GM12801 (cell line): ENCODE measurements around the gene LLCFC1.

Experiments
- TF ChIP-seq, protein P1 (sequence below): IDR thresholded peaks from one replicate; pipeline ENCODE4 v1.5.1; 2011; ENCODE audit warnings: control low read depth; ENCODE audit not compliant: insufficient read length; ENCODE audit errors: extremely low read depth

Gene LLCFC1

DNA sequence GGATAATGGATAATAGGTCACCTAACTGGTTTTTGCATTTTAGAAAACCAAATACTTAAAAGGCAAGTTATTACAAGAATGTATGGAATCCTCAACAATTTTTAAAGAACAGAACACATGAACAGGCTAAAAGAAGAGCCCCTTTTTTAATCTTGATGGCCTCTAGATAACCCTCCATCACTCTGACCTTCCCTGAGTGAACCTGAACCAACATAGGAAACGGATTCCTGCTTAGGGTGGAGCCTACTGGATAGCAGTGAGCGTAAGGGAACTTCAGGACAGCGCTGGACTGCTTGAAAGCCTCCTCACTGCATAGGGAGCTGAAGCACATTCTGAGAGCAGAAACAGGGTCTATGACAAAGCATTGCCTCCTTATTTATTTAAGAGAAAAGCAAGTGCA lies 26.2 kb upstream of the LLCFC1 start:
- TF ChIP-seq, protein P1, sequence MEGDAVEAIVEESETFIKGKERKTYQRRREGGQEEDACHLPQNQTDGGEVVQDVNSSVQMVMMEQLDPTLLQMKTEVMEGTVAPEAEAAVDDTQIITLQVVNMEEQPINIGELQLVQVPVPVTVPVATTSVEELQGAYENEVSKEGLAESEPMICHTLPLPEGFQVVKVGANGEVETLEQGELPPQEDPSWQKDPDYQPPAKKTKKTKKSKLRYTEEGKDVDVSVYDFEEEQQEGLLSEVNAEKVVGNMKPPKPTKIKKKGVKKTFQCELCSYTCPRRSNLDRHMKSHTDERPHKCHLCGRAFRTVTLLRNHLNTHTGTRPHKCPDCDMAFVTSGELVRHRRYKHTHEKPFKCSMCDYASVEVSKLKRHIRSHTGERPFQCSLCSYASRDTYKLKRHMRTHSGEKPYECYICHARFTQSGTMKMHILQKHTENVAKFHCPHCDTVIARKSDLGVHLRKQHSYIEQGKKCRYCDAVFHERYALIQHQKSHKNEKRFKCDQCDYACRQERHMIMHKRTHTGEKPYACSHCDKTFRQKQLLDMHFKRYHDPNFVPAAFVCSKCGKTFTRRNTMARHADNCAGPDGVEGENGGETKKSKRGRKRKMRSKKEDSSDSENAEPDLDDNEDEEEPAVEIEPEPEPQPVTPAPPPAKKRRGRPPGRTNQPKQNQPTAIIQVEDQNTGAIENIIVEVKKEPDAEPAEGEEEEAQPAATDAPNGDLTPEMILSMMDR = no peak

DNA sequence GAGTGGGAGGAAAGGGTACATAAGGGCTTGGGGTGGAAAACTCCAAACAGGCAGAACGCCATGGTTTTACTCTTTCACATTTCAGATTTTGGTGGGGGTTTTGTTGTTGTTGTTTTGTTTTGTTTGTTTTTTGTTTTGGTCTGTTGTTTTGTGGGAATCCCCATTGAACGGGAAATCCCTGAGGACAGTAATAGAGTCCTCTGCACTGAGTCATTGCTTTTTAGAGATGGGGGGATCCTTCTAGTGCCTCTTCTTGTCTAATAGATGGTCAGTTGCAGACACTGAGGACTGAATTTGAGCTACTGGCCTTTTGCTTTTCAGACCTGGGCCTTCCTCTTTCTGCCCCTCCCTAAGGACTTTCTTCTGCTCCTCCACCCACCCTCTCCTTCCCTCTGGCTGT lies 25.7 kb upstream of the LLCFC1 start:
- TF ChIP-seq, protein P1 = no peak

DNA sequence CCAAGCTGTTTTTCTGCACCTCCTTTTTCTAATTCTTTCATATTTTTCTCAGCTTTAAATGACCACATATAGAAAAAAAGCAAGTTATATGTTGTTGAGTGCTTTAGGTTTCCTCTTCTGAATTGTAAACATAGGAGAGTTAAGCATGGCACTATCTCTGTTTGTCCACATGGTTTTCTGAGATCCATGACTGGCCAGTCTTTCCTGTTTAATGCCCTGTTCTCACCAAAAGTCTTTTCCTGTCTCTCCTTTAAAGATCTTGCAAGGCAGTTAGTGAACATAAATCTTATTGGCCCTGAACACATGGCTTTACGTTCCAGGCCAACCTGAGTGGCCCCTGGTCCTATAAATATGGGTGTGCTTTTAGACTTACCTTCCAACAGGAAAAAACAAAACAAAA lies 25.2 kb upstream of the LLCFC1 start:
- TF ChIP-seq, protein P1 = no peak

DNA sequence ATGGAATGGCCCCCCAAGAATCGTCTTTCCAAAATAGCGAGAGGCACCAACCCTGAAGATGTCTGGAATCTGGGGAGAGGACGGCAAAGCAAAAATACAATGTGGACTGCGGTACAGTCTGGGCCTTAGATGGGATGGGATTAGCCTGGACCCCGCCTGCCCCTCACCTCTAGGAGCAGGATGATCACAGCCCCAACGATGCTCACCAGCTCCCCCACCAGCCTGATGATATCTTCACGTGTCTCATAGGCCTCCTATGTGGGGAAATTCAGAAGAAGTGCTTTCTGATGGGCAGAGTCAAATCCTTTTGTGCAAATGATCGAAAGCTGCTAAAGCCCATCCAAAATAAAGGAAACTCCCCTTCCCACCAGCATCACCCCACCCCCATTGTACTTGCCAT lies 24.0 kb upstream of the LLCFC1 start:
- TF ChIP-seq, protein P1 = no peak

DNA sequence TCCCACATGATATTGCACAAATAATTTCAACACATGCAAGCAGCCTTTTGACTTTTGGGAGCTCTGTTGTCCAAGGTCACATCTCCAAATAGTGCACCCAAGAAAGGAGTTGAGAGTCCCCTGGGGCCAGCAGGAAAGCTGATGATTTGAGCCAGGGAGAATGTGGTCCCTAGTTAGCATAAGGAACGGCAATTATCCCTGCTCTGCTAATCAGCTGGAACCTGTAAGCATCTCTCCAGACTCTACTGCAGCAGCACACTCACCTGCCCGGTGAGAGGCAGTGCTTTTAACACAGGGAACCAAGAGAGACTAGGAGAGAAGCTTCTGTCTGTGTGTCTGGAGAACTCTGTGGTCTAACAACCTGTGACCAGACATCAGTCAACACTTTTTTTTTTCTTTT lies 22.8 kb upstream of the LLCFC1 start:
- TF ChIP-seq, protein P1 = no peak

DNA sequence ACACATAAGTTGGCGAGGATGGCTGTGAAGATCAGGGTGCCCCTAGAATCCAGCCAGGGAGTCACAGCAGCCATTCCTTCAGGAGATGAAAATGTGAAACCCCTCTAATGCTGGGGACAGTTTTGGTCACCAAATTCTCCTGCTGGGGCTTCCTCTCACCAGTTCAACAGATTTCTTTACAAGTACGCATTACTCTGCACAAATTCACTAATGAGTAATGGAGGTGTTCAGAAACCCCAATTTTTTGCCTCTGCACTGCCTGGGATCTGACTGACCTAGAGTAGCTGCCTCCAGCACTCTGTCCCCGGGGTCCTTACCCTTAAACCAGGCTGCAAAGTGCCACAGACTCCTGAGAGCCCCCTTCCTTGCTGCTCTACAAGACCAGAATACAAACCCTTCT lies 21.8 kb upstream of the LLCFC1 start:
- TF ChIP-seq, protein P1 = no peak

DNA sequence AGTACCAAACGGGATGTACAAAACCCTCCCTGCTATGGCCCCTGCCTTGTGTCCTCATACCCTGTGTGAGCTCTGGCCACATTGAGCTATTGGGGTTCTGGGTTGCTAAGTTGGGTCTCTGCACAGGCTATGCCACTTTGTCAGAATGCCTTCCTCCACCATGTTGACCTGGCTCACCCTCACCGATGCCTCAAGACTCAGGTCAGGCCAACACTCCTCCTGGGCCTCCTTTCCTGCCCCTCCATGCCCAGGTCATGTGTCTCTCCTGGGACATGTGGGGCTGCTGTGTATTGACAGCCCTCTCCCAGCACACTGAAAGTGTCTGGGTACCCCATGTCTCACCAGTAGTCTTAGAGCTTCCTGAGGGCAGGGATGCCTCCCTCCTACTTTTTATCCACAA lies 20.4 kb upstream of the LLCFC1 start:
- TF ChIP-seq, protein P1 = no peak

DNA sequence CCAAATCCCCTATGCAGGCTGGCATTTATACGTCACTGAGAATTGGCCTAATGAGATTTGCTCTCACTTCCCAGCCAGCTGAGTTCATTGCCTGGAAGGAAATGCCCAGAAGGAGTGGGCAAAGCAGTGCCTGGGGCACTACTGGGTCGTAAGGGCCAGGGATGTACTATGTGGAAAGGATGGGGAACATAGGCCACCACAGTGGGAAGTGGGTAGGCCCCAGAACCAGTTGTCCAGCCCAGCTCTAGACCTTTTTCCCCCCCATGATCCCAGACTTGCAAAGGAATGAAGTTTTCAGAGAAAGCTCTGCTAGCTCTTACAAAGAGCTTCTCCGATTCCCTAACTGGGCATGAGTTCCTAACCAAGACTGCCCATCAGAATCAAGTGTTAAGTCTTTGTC lies 19.6 kb upstream of the LLCFC1 start:
- TF ChIP-seq, protein P1 = no peak
